ENCODE measurements around the gene EIPR1.

- no peak for TF ChIP-seq CTCF (IDR thresholded peaks at IDR 0.05; ENCODE audit: poor library complexity, severe bottlenecking)
- TF ChIP-seq EP300 (conservative IDR thresholded peaks at IDR 0.05; ENCODE audit: poor library complexity, severe bottlenecking): no peak
- no peak for TF ChIP-seq EZH2 (IDR thresholded peaks at IDR 0.05; ENCODE audit: borderline replicate concordance, insufficient read depth, low read length, poor library complexity, severe bottlenecking)
- no peak for TF ChIP-seq TAF1 (IDR thresholded peaks at IDR 0.05; ENCODE audit: low read depth)
- TF ChIP-seq RAD21 (conservative IDR thresholded peaks at IDR 0.05): no peak
- TF ChIP-seq POLR2AphosphoS5 (IDR thresholded peaks at IDR 0.05): no peak
These were observed 222.9 kb downstream of the EIPR1 start for GRCh38 chr2:3154700-3155099.

Measured in neural cell (in vitro differentiated cells).